GM10248 (cell line): ENCODE results near the gene EEFSEC.

ENCODE experiments used
- CTCF ChIA-PET: fragments of 300-600 bp; sonication (Branson Sonifier 250); formaldehyde crosslinking; extraction: SDS; loops from one replicate; lab custom pipeline; 2021; ENCODE audit warnings: antibody characterized with exemption; lab: Yijun Ruan, JAX
- POLR2A ChIA-PET: fragments of 350-650 bp; sonication (Branson Sonifier 250); formaldehyde crosslinking; extraction: SDS; loops from one replicate; lab custom pipeline; 2020; ENCODE audit warnings: antibody characterized with exemption; lab: Yijun Ruan, JAX
- DNase-seq: peaks from one replicate; pipeline ENCODE4 v3.0.0; 2012; ENCODE audit errors: extremely low spot score
- TF ChIP-seq, protein P1 (sequence below): IDR thresholded peaks from 2 replicates; pipeline ENCODE4 v1.5.1; 2012; ENCODE audit warnings: mild to moderate bottlenecking, low read depth; ENCODE audit errors: extremely low read depth, missing control alignments, control extremely low read depth

Gene EEFSEC

GRCh38 chr3:128179484-128179819 is 26.2 kb downstream of the EEFSEC start:
- no peak for DNase-seq
- TF ChIP-seq, protein P1, sequence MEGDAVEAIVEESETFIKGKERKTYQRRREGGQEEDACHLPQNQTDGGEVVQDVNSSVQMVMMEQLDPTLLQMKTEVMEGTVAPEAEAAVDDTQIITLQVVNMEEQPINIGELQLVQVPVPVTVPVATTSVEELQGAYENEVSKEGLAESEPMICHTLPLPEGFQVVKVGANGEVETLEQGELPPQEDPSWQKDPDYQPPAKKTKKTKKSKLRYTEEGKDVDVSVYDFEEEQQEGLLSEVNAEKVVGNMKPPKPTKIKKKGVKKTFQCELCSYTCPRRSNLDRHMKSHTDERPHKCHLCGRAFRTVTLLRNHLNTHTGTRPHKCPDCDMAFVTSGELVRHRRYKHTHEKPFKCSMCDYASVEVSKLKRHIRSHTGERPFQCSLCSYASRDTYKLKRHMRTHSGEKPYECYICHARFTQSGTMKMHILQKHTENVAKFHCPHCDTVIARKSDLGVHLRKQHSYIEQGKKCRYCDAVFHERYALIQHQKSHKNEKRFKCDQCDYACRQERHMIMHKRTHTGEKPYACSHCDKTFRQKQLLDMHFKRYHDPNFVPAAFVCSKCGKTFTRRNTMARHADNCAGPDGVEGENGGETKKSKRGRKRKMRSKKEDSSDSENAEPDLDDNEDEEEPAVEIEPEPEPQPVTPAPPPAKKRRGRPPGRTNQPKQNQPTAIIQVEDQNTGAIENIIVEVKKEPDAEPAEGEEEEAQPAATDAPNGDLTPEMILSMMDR = no peak
- CTCF ChIA-PET = interaction anchor here (1.2 kb wide), 1 partner anchor 31 kb away, joined by 4 read pairs; no protein-coding TSS in a partner anchor

DNA sequence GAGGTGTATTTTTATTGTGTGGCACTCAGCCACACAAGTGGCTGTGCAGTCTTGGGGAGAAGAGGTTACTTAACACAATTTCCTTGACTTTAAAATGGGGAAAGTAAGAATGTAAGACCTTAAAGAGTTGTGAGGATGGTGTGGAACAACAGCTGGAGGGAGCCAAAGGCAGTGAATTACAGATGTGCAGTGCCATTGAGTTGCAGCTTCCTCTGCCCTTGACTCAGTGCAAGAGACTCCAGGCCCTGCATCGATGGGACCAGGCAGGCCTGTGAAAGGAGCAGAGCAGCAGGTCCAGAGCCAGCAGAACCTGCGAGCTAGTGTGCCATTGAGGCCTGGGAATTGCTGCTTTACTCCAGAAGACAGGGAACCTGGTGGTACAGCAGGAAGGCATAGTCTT is 27.2 kb downstream of the EEFSEC start:
- POLR2A ChIA-PET = no interaction called here
- TF ChIP-seq, protein P1 = no peak

More at GRCh38 chr3:128179484-128179819, 26.2 kb downstream of the EEFSEC start:
- POLR2A ChIA-PET = no interaction called here

GRCh38 chr3:128180913-128181312 is 27.6 kb downstream of the EEFSEC start:
- no peak for DNase-seq
- TF ChIP-seq, protein P1 = no peak
- POLR2A ChIA-PET = no interaction called here
- CTCF ChIA-PET = no interaction called here

More for the DNA sequence above, 27.2 kb downstream of the EEFSEC start:
- no peak for DNase-seq
- CTCF ChIA-PET = interaction anchor here (0.8 kb wide), 1 partner anchor 13 kb away, joined by 3 read pairs; no protein-coding TSS in a partner anchor

- TF ChIP-seq, protein P1 = no peak
- POLR2A ChIA-PET = no interaction called here
- CTCF ChIA-PET = interaction anchor here (1.1 kb wide), 1 partner anchor 21 kb away, joined by 3 read pairs; no protein-coding TSS in a partner anchor
- DNase-seq = no peak
These were observed 29.4 kb downstream of the EEFSEC start for GRCh38 chr3:128182656-128183055.

- no peak for DNase-seq
- TF ChIP-seq, protein P1 = no peak
- ChIA-PET POLR2A (no interaction called here), CTCF (interaction anchor here (2.1 kb wide), 1 partner anchor 9 kb away, joined by 8 read pairs; no protein-coding TSS in a partner anchor)
These were observed 32.6 kb downstream of the EEFSEC start for GRCh38 chr3:128185630-128186447.

GRCh38 chr3:128187495-128187894 is 34.2 kb downstream of the EEFSEC start:
- no peak for DNase-seq
- ChIA-PET CTCF (interaction anchor here (2.1 kb wide), 1 partner anchor 11 kb away, joined by 8 read pairs; no protein-coding TSS in a partner anchor), POLR2A (no interaction called here)
- TF ChIP-seq, protein P1 = no peak
